NCI-H2029 (cell line): ENCODE results near the gene FHAD1.

Source experiments
- DNase-seq: peaks from one replicate; lab custom pipeline; 2025; lab: John Stamatoyannopoulos, UW

FHAD1 gene

DNA sequence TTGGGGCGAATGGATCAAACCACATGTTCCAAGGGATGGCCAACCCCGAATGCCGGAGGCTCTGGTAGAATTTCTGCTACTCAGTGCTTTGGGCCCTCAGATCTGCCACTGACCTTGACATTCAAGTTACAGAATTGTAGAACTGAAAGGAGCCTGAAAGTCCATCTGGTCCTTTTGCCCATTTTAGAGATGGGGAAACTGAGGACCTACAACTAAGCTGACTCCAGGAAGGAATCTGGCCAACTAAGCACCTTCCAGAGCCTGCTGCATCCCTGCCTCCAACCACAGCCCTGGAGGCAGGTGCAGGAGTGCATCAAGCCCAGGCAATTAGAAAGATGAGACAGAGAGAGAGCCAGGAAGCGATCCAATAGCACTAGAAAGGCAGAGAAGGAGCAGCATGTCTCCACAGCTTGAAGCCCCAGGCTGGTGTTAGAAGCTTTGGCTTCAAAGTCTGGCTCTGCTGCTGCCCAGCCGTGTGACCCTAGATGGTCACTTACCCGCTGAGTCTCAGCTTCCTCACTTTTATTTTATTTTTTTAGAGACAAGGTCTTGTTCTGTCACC is 189.9 kb downstream of the FHAD1 start:
- DNase-seq: no peak

DNA sequence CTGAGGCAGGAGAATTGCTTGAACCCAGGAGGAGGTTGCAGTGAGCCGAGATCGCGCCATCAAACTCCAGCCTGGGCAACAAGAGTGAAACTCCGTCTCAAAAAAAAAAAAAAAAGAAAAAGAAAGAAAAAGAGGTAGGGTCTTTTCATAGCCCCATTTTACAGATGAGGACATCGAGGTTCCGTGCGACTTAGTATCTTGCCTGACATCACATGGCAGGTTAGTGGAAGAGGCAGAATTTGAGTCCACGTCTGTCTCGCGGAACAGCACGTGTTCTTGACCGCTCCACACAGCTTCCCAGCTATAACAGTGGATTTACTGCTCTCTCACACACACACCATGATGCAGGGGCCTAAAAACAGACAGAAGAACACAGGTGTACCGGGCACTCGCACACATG is 192.3 kb downstream of the FHAD1 start:
- DNase-seq: no peak

DNA sequence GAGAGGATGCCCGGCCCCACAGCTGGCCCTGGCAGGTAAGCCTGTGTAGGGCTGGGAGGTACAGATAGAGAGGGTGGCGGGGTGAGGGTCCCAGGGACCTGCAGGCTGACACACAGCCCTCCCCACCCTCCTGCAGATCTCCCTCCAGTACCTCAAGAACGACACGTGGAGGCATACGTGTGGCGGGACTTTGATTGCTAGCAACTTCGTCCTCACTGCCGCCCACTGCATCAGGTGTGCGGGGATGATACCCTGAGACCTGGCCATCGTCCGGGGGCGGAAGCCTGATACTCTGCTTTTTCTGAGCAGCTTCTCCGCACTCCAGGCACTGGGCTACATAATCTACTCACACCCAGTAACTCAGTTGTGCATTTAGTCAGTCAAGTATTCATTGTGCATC is 193.3 kb downstream of the FHAD1 start:
- no peak for DNase-seq

DNA sequence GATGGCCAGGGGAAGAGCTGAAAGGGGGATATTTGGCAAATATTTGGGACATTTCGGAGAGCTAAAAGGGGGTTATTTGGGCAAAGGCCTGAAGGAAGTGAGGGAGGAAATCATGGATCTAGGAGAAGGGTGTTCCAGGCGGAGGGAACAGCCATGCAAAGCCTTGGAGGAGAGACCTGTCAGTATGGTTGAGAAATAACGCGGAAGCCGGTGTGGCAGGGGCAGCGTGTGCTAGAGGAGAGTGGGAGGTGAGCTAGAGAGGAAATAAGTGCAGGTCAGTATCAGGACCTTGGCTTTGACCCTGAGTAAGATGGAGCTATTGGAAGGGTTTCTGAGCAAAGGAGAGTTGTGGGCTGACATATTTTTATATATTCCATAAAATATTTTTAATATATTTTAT is 194.2 kb downstream of the FHAD1 start:
- no peak for DNase-seq

DNA sequence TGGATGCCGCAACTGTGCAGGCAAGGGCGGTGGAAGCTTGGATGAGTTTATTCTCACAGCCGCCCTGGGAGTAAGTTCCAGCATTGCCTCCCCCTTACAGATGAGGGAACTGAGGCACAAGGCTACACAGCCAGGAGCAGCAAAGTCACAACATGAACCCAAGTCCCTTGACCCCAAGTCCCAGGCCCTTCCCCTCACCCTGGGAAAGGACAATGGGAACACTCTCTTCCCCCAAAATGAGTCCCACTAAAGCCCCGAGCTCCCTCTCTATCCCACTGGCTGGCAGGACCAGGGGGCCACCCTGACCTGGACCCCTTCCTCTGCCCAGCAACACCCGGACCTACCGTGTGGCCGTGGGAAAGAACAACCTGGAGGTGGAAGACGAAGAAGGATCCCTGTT is 195.1 kb downstream of the FHAD1 start:
- DNase-seq: no peak

DNA sequence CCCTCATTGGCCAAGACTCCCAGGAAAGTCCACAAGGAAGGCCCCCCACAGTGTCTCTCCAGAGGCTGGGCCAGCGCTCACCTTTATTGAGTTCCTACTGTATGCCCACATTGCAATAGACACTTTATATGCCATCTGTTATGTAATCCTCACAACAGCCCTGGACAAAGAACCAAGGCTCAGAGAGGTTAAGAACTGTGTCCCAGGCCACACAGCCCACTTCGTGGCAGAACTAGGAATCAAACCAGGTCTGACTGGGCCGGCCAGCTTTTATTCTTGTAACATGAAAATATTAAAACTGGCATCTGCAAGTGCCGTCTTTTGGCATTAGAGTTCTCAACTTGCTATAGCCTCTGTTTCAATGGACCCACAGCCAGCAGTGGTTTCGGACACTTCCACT is 195.7 kb downstream of the FHAD1 start:
- DNase-seq: no peak

DNA sequence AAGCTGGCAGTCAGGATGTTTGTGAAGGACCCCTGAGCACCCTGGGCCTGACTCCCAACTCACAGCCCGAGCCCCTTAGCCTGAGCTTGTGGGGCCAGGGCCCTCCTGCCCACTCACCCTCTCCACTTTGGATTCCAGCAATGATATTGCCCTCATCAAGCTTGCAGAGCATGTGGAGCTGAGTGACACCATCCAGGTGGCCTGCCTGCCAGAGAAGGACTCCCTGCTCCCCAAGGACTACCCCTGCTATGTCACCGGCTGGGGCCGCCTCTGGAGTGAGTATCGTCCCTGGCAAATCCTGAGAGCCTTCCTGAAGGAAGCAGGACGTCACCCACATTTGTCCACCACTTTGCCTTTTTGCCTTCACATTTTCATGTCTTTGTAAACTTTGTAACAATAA is 196.3 kb downstream of the FHAD1 start:
- DNase-seq: no peak

DNA sequence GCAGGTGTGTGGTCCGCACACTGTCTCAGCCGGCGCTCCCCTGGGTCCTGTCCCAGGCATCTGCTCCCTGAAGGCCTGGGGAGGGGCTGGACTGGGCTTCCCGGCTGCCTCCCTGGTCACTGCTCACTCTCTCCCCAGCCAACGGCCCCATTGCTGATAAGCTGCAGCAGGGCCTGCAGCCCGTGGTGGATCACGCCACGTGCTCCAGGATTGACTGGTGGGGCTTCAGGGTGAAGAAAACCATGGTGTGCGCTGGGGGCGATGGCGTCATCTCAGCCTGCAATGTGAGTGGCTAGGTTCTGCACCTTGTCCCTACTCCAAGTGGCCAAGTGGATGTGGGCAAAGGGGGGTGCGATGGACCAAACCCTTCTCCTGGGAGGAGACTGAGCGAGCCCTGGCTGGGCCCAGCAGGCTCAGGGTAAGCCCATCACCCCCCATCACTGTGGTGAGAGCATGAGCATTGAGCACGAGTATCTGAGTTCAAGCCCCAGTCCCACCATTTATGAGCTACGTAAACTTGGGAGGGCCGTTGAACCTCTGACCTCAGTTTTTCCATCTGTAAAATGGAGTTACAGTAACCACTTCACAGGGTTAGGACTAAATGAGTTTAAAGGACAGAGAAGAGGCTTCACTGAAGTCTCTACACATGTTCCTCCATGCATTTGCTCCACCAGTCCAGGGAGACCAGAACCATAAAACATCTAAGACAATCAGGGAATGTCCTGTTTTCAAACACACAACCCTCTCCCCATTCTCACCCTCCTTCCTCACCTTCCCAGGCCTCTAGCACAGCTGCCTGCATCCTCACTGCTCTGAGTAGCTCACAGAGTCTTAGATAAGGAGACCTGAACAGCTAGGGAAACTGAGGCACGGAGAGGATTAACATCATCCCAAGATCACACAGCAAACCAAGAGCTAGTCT is 197.7 kb downstream of the FHAD1 start:
- no peak for DNase-seq

DNA sequence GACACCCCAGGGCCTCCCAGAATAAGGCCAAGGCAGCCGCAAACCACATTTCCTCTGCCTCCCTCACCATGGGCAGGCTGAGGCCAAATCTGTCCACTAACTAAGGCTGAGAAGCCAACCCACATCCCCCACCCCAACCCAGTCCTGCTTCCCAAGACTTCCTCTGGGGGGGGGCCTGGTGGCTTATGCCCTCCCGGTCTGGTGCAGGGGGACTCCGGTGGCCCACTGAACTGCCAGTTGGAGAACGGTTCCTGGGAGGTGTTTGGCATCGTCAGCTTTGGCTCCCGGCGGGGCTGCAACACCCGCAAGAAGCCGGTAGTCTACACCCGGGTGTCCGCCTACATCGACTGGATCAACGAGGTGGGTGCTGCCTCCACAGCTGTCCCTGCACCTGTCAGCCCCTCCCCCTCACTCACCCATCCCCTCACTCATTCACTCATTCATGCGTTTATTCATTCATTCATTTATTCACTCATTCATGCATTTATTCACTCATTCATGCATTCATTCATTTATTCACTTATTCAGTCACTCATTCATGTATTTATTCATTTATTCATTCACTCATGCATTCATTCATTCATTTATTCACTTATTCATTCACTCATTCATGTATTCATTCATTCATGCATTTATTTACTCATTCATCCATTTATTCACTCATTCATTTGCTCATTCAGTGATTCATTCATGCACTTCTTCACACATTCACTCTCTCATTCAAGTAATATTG is 198.5 kb downstream of the FHAD1 start:
- DNase-seq: no peak

DNA sequence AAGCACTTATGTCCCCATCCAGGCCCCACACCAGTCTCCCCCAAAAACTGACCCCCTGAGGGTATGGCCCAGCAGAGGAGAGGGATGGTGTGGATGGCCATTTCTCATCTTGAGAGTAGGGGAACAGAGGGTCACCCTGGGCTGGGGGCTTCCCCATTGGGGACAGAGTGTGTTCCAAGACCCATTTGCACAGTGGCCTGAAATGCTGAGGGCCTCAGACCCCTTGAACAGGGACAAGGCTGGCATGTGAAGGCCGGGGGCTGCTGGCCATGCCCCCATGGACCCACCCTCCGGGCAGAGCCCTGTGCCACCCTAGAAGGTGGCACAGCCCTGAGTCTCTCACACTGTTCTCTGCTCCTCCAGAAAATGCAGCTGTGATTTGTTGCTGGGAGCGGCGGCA is 199.2 kb downstream of the FHAD1 start:
- DNase-seq: no peak
